GM21786 (cell line): ENCODE data around the gene NEUROD6.

Source experiments
- ATAC-seq: cut with Tn5 transposase; IDR thresholded peaks from one replicate; pipeline ENCODE4 v1.9.1; 2021; ENCODE audit not compliant: unreplicated experiment

NEUROD6 gene

GRCh38 chr7:31340603-31341002 lies at the start of gene NEUROD6:
TSS of gene NEUROD6 (minus strand) at chr7:31340726. CDS start at chr7:31339268, 1,458 bp downstream.
- ATAC-seq = no peak

- ATAC-seq = no peak
These were observed 43.9 kb upstream of the NEUROD6 start for GRCh38 chr7:31384466-31384865.

DNA sequence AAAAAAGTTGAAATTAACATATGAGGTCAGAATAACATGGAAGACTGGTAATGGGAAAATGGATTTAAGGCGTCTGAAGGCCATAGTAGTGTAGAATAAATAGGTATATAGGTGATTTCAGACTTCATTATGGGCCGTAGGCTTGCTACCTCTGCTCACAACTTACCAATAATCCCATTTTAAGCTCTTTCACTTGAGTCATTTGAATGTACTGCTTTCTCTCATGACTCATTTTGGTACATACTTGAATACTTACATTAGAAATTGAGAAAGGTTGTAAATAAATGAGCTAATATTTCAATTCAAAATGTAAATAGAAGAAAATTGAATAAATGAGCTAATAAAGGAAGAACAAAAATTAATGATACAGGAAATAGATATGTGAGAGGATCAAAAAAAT lies 42.2 kb upstream of the NEUROD6 start:
- ATAC-seq = no peak

GRCh38 chr7:31373337-31374289 lies 33.1 kb upstream of the NEUROD6 start:
- ATAC-seq = peak; percentile 82

GRCh38 chr7:31372231-31372959 lies 31.9 kb upstream of the NEUROD6 start:
- no peak for ATAC-seq

GRCh38 chr7:31371621-31372020 lies 31.1 kb upstream of the NEUROD6 start:
- no peak for ATAC-seq

- no peak for ATAC-seq
These were observed 30.1 kb upstream of the NEUROD6 start for GRCh38 chr7:31370609-31371008.

DNA sequence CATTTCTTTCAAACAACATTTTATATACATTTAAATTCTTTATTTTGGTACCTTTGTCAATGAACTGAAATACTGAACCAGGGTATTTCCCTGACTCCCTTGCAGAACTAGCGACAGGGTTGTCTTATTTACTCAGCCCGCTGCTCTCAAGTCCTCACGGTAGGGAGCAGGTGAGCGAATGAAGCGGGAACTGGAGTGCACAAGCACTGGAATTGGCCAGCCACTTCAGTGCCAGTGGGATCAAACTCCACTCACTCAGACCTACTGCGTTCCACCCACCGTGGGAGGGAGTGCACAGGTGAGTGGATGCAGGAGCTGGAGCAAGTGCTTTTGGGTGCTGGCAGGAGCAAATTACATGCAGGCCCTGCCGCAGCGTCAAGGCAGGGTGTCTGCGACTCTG lies 28.1 kb upstream of the NEUROD6 start:
- no peak for ATAC-seq

DNA sequence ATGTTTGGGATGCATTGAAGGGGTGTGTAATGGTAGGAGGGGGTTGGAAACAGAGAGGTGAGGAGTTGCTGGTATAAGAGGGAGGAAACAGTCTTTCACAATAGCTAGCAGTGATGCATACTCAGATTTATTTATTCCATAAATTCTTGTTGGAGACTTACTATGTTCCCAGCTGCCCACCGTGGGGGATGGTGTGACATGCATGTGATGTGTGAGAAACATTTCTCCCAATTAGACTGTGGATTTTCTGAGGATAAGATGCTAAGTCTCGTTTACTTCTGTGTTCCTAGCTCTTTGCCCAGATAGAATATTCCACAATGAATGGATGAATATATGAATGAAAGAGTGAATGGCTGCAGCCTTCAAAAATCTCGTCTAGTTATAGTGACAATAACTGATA lies 23.0 kb upstream of the NEUROD6 start:
- ATAC-seq = no peak

DNA sequence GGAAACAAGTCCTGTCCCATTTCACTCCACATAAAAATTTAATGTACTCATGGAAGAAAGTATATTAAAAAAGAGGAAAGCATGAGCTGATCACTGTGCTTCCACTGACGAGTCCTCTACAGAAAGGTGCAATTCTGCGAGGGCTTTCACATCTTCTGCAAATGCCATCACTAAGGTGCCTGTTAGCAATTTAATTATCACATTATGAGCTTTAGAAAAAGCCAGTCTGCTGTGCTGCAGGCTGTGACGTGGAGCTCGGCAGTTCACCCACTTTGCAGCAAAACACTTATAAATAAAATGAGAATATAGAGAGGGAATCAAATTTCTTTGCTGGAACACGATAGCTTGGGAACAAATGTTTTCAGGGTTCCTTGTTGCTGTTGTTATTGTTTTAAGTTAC lies 22.5 kb upstream of the NEUROD6 start:
- ATAC-seq = no peak

DNA sequence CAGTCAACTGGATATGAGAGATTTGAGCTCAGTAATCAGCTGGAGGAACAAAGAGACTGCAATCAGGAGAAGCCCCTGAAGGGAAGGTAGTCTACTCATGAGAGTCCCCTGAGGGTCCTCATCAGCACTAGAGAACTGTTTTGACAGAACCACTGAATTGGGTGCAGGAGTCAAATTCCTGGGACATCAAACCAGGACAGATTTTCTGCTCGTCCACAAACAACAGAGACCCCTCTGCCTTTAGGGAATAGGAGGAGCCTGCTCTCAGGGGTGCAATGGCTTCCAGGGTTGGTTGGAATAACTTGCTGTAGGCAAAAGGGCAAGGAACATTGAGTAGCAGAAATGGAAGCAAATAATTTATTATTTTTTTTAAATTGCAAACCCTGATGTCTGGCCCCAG lies 21.9 kb upstream of the NEUROD6 start:
- ATAC-seq = no peak

- ATAC-seq = no peak
These were observed 17.9 kb upstream of the NEUROD6 start for GRCh38 chr7:31358467-31358866.

- ATAC-seq = no peak
These were observed 4.9 kb upstream of the NEUROD6 start for GRCh38 chr7:31345421-31345820.

DNA sequence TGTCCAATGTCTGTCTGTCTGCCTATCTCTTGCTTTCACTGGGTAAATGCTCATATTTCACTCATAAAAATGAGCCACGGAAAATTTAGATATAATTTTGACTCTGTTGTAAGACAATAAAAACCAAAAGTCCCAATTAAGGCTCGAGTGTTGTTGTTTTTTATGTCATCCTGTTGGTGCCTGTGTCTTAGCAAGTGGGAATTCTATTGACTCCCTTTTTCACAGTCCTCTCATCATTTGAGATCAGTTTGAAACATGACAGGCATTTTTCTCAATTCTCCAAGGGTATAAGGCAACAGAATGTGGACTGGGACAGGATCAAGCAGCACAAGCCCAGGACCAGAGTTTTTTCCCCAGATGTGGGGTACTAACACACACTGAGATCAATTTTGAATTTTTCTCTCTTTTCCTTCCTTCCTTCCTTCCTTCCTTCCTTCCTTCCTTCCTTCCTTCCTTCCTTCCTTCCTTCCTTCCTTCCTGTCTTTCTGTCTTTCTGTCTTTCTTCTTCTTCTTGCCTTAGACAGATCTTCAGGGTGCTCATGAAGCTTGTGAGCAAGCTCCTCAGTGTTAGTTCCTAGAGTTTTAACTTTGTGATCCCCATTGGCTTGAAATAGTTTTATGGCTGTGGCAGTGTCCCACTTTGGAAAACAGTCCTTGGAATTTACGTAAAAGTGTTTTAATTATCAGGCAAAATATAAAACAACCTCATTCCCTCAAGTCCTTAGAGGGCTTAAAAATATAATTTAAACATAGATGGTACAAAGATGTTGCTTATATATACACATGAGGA lies 3.2 kb upstream of the NEUROD6 start:
- ATAC-seq = no peak

DNA sequence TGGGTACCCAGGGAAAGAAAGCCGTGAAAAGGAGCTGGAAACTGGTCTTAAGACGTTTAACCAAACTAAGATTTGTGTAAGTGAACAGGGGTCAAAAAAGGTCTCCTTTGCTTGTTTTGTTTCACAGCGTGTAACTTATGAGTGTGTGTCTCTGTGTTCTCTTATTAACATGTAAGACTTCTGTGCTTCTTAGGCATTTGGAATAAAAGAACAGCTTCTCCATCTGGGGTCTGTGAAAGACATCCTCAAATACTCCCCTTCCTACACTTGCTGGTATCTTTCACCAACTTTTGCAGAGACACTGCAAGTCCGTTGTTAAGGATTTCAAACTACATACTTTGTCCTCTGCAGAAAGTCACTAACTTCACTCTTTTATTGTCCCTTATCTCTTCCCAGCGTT lies 615 bp upstream of the NEUROD6 start:
- ATAC-seq = no peak

DNA sequence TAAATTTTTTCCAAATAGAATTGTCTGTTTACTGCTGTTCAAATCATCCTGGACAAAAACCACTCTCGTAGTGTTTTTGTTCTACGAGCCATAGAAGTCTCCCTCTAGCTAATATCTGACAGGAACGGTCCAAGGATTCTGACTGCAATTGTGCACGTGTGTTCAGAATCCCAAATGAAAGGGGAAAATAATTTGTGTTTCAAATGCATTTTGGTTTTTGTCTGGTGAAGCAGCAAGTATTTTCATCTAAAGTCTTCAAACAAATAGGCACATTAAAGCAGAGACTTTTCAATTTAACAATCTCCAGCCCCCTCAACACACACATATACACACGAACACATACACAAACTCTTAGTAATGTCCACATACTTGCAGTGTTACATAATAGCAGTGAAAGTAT lies 475 bp downstream of the NEUROD6 start:
- ATAC-seq = no peak

DNA sequence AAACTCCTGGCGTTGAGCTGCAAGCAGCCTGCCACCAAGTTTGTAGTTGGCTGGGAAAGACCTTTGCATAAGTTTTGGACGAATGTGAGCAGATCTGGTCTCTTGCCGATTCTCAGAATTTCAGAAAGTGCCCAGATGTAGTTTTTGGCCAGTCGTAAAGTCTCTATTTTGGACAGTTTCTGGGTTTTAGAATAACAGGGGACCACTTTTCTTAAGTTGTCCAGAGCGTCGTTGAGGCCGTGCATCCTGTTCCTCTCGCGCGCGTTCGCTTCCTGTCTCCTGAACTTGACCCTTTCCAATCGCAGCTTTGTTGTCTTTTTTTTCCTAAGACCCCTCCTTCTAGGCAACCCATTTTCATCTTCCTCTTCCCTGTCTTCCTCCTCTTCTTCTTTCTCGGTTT lies 1.8 kb downstream of the NEUROD6 start:
- ATAC-seq = no peak

DNA sequence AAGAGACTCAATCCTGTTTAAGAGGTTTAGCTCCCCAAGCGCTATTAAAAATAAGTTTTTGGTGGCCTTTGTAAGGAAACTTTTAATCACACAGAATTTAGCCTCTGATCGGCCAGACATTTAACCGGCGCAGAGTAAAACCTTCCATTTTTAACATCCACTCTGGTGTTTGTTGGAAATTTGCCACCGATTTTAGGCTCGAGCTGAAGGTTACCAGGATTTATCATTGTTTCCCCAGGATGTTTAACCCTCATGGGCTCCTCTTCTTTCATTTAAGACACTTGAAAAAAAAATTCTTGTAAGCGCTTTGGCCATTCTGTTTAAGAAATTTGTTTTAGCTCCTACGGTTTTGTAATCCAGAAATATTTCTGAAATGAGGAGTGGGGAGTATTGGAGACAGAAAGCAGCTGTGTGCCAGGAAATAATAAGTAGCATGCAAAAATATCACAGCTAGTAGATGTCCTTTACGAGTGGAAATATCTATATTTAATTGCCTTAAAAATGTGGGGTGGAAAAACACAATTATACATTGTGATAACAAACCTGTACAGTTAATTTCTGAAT lies 3.4 kb downstream of the NEUROD6 start:
- no peak for ATAC-seq

DNA sequence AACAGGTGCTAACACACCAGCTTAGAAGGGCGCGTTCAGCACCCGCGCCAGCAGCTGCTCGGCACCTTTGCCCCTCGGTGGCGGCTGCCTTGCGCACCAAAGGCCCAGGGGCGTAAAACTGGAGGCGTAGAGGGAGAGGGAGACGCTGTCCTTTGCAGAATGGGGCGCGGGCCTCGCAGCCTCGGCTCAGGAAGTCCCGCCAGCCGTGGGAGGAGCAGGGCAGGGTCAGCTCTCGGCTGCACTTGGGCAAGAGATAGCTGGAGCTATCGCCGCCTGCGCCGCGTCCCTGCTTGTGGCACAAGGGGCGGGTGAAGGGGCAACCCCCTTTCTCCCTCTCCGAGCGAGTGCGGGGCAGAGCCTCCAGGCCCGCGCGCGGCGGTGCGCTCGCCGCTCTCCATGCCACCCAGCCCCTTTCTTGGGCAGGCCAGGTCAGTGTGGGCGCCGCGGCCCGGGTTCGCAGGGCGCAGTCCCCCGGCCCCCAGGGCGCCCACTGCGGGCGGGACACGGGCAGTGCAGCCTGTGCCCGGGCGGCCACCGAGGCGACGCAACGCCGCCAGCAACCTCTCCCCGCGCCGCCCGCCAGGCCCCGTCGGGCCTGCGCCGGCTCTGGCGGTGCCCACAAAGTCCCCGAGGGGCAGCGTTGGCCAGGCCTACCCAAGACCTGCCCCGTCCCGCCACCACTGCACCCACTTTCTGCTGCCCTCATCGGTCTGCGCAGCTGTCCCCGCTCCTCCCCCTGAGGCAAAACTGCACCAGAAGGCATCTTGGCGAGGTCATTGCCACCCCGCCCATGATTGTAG lies 4.1 kb downstream of the NEUROD6 start:
- ATAC-seq = no peak

GRCh38 chr7:31335884-31336201 lies 4.7 kb downstream of the NEUROD6 start:
- ATAC-seq = no peak
